PC-3 (cell line): ENCODE measurements around the gene HEXA. TPM values are rescaled to one million over a fixed set of nuclear protein-coding genes. Genes with fewer than 3 reads are reported as not detected.

Experiments used
- ATAC-seq: fragments of 200-7000 bp; cut with Tn5 transposase; 2 replicates; pipeline ENCODE4 v1.9.1; 2020; ENCODE audit warnings: mild to moderate bottlenecking, moderate library complexity
- BruUV-seq: library from RNA; stranded (reverse); fragments of 400-500 nt; replicated peaks from 2 replicates; lab custom pipeline; 2021; lab: Mats Ljungman, UMichigan
- CTCF ChIA-PET: fragments of 300-600 bp; sonication (Branson Sonifier 250); formaldehyde crosslinking; loops from one replicate; lab custom pipeline; 2022; ENCODE audit warnings: antibody characterized with exemption; lab: Charles Lee
- POLR2A ChIA-PET: fragments of 300-600 bp; sonication (Branson Sonifier 250); formaldehyde crosslinking; loops from one replicate; lab custom pipeline; 2022; ENCODE audit warnings: antibody characterized with exemption; ENCODE audit not compliant: unreplicated experiment; lab: Charles Lee
- DNase-seq: peaks from one replicate; pipeline ENCODE4 v3.0.0-alpha.2; 2015
- H2AFZ ChIP-seq: fragments of 300-600 bp; sonication (generic); 2 replicates; pipeline ENCODE4 v1.6.0; 2016; ENCODE audit warnings: antibody characterized with exemption, low read length
- H3F3A ChIP-seq: fragments of 300-600 bp; sonication (generic); one replicate; pipeline ENCODE4 v1.6.0; 2017; ENCODE audit warnings: antibody characterized with exemption, low read length, control low read depth, mild to moderate bottlenecking; ENCODE audit not compliant: unreplicated experiment
- H3K27ac ChIP-seq: fragments of 300-600 bp; sonication (generic); 2 replicates; pipeline ENCODE4 v1.5.1; 2016; ENCODE audit warnings: mild to moderate bottlenecking, low read length
- H3K27me3 ChIP-seq: fragments of 300-600 bp; sonication (generic); 2 replicates; pipeline ENCODE4 v1.6.1; 2016; ENCODE audit warnings: low read length, mixed read lengths
- H3K36me3 ChIP-seq: fragments of 300-600 bp; sonication (generic); 2 replicates; pipeline ENCODE4 v1.6.1; 2016; ENCODE audit warnings: low read depth, mixed run types, low read length, mixed read lengths
- H3K4me1 ChIP-seq: fragments of 300-600 bp; sonication (generic); 2 replicates; pipeline ENCODE4 v1.5.1; 2016; ENCODE audit warnings: low read length; ENCODE audit not compliant: insufficient read depth
- H3K4me2 ChIP-seq: fragments of 300-600 bp; sonication (generic); 2 replicates; pipeline ENCODE4 v1.6.0; 2016; ENCODE audit warnings: low read length
- H3K4me3 ChIP-seq: fragments of 300-600 bp; sonication (generic); 2 replicates; pipeline ENCODE4 v1.5.1; 2016; ENCODE audit warnings: mild to moderate bottlenecking, low read length, mixed read lengths
- H3K79me2 ChIP-seq: fragments of 300-600 bp; sonication (generic); 2 replicates; pipeline ENCODE4 v1.6.1; 2017; ENCODE audit warnings: low read length, mixed read lengths
- H3K9ac ChIP-seq: fragments of 300-600 bp; sonication (generic); 2 replicates; pipeline ENCODE4 v1.6.0; 2016; ENCODE audit warnings: mild to moderate bottlenecking, low read length
- H3K9me2 ChIP-seq: fragments of 300-600 bp; sonication (generic); replicated peaks from 2 replicates; pipeline ENCODE4 v1.6.1; 2016; ENCODE audit warnings: mixed run types, low read length, mixed read lengths
- H3K9me3 ChIP-seq: fragments of 300-600 bp; sonication (generic); 2 replicates; pipeline ENCODE4 v1.6.1; 2016; ENCODE audit warnings: low read length, mixed read lengths
- H4K20me1 ChIP-seq: fragments of 300-600 bp; sonication (generic); 2 replicates; pipeline ENCODE4 v1.6.1; 2016; ENCODE audit warnings: low read length, mixed read lengths
- EZH2 ChIP-seq: fragments of 300-600 bp; sonication (generic); IDR thresholded peaks from one replicate; pipeline ENCODE4 v1.6.1; 2017; ENCODE audit warnings: antibody characterized with exemption, mild to moderate bottlenecking, low read length; ENCODE audit not compliant: unreplicated experiment
- EZH2phosphoT487 ChIP-seq: fragments of 300-600 bp; sonication (generic); IDR thresholded peaks from 2 replicates; pipeline ENCODE4 v1.6.1; 2018; ENCODE audit warnings: mild to moderate bottlenecking, antibody characterized with exemption, low read length, borderline replicate concordance
- intact Hi-C: fragments of 100-400 bp; cut with micrococcal nuclease; formaldehyde crosslinking; loops from 2 replicates; pipeline ENCODE4 v1.9.0; 2023
- total RNA-seq: library from RNA; depleted of rRNA; stranded (reverse); fragments of >200 nt; gene quantifications from 2 replicates; pipeline ENCODE4 v1.2.3, GENCODE V29; 2014
- TF ChIP-seq, protein P1 (sequence below): fragments of 300-600 bp; sonication (generic); conservative IDR thresholded peaks from 2 replicates; pipeline ENCODE4 v1.5.1; 2017; ENCODE audit warnings: antibody characterized with exemption, low read depth, mild to moderate bottlenecking, low read length

Gene HEXA
- total RNA-seq, 1 experiment from 2014 or later: not detected

DNA sequence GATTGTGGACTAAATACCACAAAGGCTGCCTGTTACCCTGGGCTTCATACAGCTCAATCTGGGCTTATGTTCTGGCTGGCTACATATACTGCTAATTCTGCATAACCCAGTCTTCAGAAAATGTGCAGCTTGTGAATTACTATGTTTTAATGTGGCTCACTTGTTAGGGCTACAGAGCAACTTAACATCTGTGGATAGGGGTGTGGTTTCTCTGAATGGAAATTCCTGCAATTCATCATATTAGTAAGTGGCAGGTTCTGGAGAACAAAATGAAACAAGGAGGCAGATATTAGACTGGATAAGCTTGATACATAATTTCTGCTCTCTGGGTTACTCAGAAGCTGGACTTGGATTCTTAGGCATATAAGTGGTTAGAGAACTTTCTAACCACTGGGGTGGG lies 29.0 kb upstream of the HEXA start:
- H3K27me3 ChIP-seq: peaks cover 62% of the 10 kb centered on the region
- no TSS peak for BruUV-seq

DNA sequence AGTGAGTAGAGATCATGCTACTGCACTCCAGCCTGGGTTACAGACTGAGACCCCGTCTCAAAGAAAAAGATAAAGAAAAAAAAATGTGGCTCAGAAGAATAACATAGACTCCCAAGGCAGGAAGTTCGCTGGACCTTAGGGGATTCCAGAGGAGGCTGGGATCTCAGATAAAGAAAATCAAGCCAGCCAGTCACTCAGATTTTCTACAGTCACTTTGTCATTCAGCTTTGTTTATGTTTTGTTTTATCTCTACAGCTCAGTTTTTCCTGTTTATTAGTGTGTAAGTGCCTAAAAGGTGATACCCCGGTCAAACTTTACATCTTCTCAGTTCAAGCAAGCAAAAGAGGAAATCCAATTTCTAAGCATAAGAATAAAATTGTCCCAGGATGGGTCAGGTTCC lies 28.5 kb upstream of the HEXA start:
- no peaks in the 10 kb centered on the region for H3K9me3 ChIP-seq
- ATAC-seq (no peak), DNase-seq (no peak)
- H3K27ac ChIP-seq: no peak overlapping the region
- H3K9me2 ChIP-seq: no peaks in the 10 kb centered on the region
- H3F3A ChIP-seq: no peaks in the 10 kb centered on the region
- no TSS peak for BruUV-seq
- no peaks in the 10 kb centered on the region for H3K36me3 ChIP-seq
- peaks cover 60% of the 10 kb centered on the region for H3K27me3 ChIP-seq
- H2AFZ ChIP-seq: no peak overlapping the region
- intact Hi-C loops: no loop called here
- H3K4me3 ChIP-seq: no peak overlapping the region
- H3K4me2 ChIP-seq: no peak overlapping the region
- ChIA-PET CTCF (no interaction called here), POLR2A (no interaction called here)
- no peaks in the 10 kb centered on the region for H4K20me1 ChIP-seq
- no peaks in the 10 kb centered on the region for H3K79me2 ChIP-seq
- no peak for TF ChIP-seq EZH2phosphoT487
- no peak for TF ChIP-seq EZH2
- TF ChIP-seq, protein P1, sequence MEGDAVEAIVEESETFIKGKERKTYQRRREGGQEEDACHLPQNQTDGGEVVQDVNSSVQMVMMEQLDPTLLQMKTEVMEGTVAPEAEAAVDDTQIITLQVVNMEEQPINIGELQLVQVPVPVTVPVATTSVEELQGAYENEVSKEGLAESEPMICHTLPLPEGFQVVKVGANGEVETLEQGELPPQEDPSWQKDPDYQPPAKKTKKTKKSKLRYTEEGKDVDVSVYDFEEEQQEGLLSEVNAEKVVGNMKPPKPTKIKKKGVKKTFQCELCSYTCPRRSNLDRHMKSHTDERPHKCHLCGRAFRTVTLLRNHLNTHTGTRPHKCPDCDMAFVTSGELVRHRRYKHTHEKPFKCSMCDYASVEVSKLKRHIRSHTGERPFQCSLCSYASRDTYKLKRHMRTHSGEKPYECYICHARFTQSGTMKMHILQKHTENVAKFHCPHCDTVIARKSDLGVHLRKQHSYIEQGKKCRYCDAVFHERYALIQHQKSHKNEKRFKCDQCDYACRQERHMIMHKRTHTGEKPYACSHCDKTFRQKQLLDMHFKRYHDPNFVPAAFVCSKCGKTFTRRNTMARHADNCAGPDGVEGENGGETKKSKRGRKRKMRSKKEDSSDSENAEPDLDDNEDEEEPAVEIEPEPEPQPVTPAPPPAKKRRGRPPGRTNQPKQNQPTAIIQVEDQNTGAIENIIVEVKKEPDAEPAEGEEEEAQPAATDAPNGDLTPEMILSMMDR: no peak
- no peaks in the 10 kb centered on the region for H3K4me1 ChIP-seq
- H3K9ac ChIP-seq: no peak overlapping the region

More for the DNA sequence above, 29.0 kb upstream of the HEXA start:
- Histone ChIP-seq H2AFZ (no peak overlapping the region), H3K4me2 (no peak overlapping the region), H3K79me2 (no peaks in the 10 kb centered on the region), H3K9ac (no peak overlapping the region), H3F3A (no peaks in the 10 kb centered on the region), H3K36me3 (no peaks in the 10 kb centered on the region), H4K20me1 (no peaks in the 10 kb centered on the region), H3K4me3 (no peak overlapping the region), H3K9me3 (no peaks in the 10 kb centered on the region), H3K27ac (no peak overlapping the region), H3K9me2 (no peaks in the 10 kb centered on the region), H3K4me1 (no peaks in the 10 kb centered on the region)
- ChIA-PET CTCF (no interaction called here), POLR2A (no interaction called here)
- intact Hi-C loops: no loop called here
- no peak for DNase-seq
- ATAC-seq: no peak
- TF ChIP-seq EZH2 (no peak), EZH2phosphoT487 (no peak)
- TF ChIP-seq, protein P1: no peak

DNA sequence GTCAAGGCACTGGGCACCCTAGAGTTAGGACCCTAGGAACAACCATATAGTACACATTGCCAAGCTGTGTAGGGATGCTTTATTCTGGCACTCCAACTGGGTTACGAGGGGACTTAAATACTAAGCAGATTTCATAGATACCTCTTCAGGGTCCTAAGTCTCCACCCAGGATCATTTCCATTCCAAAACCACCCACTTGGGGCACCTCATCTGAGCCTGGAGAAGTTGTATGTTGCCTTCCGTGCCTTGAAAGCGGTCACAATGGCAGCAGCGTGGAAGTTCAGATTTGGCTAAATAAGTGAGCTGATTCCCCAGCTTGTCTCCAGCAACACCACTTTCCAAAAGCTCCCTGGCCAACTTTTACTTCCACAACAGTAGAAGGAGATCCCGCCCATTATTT lies 26.9 kb upstream of the HEXA start:
- Histone ChIP-seq H3K36me3 (no peaks in the 10 kb centered on the region), H3F3A (no peaks in the 10 kb centered on the region), H3K79me2 (no peaks in the 10 kb centered on the region), H3K4me3 (no peak overlapping the region), H3K4me1 (no peaks in the 10 kb centered on the region), H3K9me2 (no peaks in the 10 kb centered on the region), H3K4me2 (no peak overlapping the region), H4K20me1 (no peaks in the 10 kb centered on the region), H3K9me3 (no peaks in the 10 kb centered on the region), H3K9ac (no peak overlapping the region), H3K27me3 (peaks cover 44% of the 10 kb centered on the region), H2AFZ (no peak overlapping the region), H3K27ac (no peak overlapping the region)
- no peak for ATAC-seq
- CTCF ChIA-PET: no interaction called here
- POLR2A ChIA-PET: no interaction called here
- intact Hi-C loops: no loop called here
- TF ChIP-seq, protein P1: no peak
- BruUV-seq: no TSS peak
- no peak for DNase-seq
